Heart left ventricle (tissue), 16 donors: Measurements from ENCODE around the gene STAT2. TPM values are rescaled to one million over a fixed set of nuclear protein-coding genes. Genes with fewer than 3 reads are reported as not detected.

Experiments
- ATAC-seq, 4 donors: fragments of 200-7000 bp; cut with Tn5 transposase; one replicate each; pipeline ENCODE4 v1.9.1; 2020 to 2022; ENCODE audit warnings: moderate library complexity in 4 of 4, mild to moderate bottlenecking in 3 of 4, moderate number of reproducible peaks in 1 of 4
- DNase-seq, 5 donors: peaks; one replicate each; pipeline ENCODE4 v3.0.0-alpha.2; 2020
- H3K27ac ChIP-seq, 12 donors: fragments of 200-600 bp; sonication (generic) in 4 of 12; one replicate each; pipeline versions ENCODE4 v1.5.0 to v1.8.0; 2016 to 2022; ENCODE audit warnings: mild to moderate bottlenecking in 2 of 12
- H3K27me3 ChIP-seq, 9 donors: fragments of 200-600 bp; sonication (generic) in 2 of 9; one replicate each; pipeline versions ENCODE4 v1.5.1 to v1.8.0; 2016 to 2022; ENCODE audit warnings: mild to moderate bottlenecking in 3 of 9
- H3K36me3 ChIP-seq, 9 donors: fragments of 200-600 bp; sonication (generic) in 2 of 9; one replicate each; pipeline versions ENCODE4 v1.5.0 to v1.8.0; 2018 to 2022; ENCODE audit warnings: mild to moderate bottlenecking in 2 of 9
- H3K4me1 ChIP-seq, 12 donors: fragments of 200-600 bp; sonication (generic) in 4 of 12; one replicate each; pipeline versions ENCODE4 v1.5.0 to v1.8.0; 2016 to 2022; ENCODE audit warnings: mild to moderate bottlenecking in 3 of 12
- H3K4me3 ChIP-seq, 12 donors: fragments of 200-600 bp; sonication (generic) in 4 of 12; one replicate each; pipeline versions ENCODE4 v1.5.0 to v1.8.0; 2017 to 2022; ENCODE audit warnings: mild to moderate bottlenecking in 9 of 12, moderate library complexity in 4 of 12
- H3K9me3 ChIP-seq, 12 donors: fragments of 200-600 bp; sonication (generic) in 4 of 12; one replicate each; pipeline versions ENCODE4 v1.5.0 to v1.8.0; 2016 to 2022; ENCODE audit warnings: mild to moderate bottlenecking in 1 of 12
- POLR2A ChIP-seq, 2 donors: fragments of 450-650 bp; IDR thresholded peaks; one replicate each; pipeline ENCODE4 v1.6.1; 2017; ENCODE audit warnings: antibody characterized with exemption in 2 of 2, mild to moderate bottlenecking in 2 of 2, moderate library complexity in 2 of 2
- WGBS, 4 donors: extraction: QIAGEN DNeasy Blood & Tissue Kit in 2 of 4; methylation state at CpG; one replicate each; pipeline versions ENCODE4 v1.1.5 to v1.1.7; 2013 to 2018; 5-methylcytosine and 5-hydroxymethylcytosine counted together
- intact Hi-C, 10 donors: fragments of 100-400 bp; cut with DNase I; formaldehyde crosslinking; loops; one replicate each; pipeline versions ENCODE4 v1.11.1 to v1.14.2; 2022
- polyA plus RNA-seq, 2 donors: library from polyadenylated mRNA; stranded (reverse); fragments of 200-250 nt; gene quantifications; one replicate each; pipeline ENCODE4 v1.2.3, GENCODE V29; 2013
- total RNA-seq, 9 donors: library from RNA; depleted of rRNA in 2 of 9; stranded (reverse); fragments of >200 nt in 2 of 9; fragmentation: NEBNext Ultra II Directional in 3 of 9; extraction: Animal tissue kit (Norgen Biotek cat#: 25700) in 3 of 9; gene quantifications; one replicate each; pipeline versions ENCODE4 v1.1.0 to v1.2.4, GENCODE V29; 2016 to 2023
- TF ChIP-seq, protein P1 (sequence below), 12 donors: fragments of 200-600 bp; sonication (generic) in 4 of 12; IDR thresholded peaks; one replicate each; pipeline versions ENCODE4 v1.5.0 to v1.8.0; 2018 to 2022; ENCODE audit warnings: antibody characterized with exemption in 12 of 12, mild to moderate bottlenecking in 5 of 12
- donor health status: ischemic (EF 13 %, LVEDD 7.1; RV severe dilation, severe dysfunction).
- donor health status: healthy with polysubstance abuse.
- donor health status: DM: no; HTN: yes; CAD: no.
- donor health status: DM: no; HTN: no; CAD: no.
- donor health status: ischemic (EF 25% LVEDD 6.9; RV normal size, moderate dysfunction).
- donor health status: ischemic (EF 25% LVEDD 5.7; RV mildly dilated, moderate dysfunction).
- donor health status: healthy.
- donor health status: DM: yes; HTN: yes; CAD: no.
- donor health status: ischemic (EF 35%, LVEDD 5.7; RV mildly dilated, moderate dysfunction).
- donor health status: nonischemic (EF 11% LVEDD 7.7; RV severe dilation, severe dysfunction).
- donor health status: DM: yes; HTN: yes; CAD: no.
- donor health status: PGD.
- donor health status: ischemic (EF 29% LVEDD 5.4; RV normal size, mild dysfunction).
- donor health status: nonischemic (EF 23%, LVEDD 6.1; RV moderate dilation, normal function).

The STAT2 gene
- total and polyA plus RNA-seq, 11 donors: 23.1 to 150 (median 36.1) TPM

DNA sequence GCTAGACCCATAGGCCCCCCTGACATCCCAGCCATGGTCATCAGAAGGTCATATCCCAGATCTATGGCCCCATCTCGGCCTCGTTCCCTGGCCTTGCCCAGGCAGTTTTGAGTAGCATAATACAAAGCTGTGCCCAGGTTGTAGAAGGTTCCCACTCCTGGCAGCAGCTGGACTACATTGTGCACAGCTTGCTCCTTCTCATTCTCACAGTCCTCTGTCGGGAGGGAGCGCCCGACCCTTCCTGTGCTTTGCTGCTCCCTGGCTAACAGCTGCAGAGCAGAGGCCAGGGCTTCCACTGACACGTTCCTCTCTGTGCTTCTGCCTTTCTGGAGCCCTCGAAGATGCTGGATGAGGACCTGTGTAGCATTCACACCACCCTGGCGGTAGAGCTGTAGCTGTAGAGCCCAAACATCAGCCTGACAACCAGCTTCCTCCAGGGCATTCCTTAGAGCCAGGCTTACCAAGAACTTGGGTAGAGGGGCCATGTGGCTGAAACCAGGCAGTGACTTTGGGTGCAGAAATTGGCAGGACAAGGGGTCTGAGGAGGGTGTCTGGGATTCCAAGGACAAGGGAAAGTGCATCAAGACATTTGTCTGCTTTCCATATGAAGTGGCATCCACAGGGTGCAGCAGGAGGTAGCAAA is 1.7 kb upstream of the STAT2 start:
- intact Hi-C loops: loop anchor here in 9 of 10 donors (2.0 to 10.0 kb wide), 7 partner anchors 83 to 103 kb away; partner anchors contain the start of genes TIMELESS (in 6 of the 9), MIP (in 2 of the 9) and SPRYD4 (in 1 of the 9)
- 71 to 87% (median 80%) methylated on average over 7 to 8 of the region's 8 CpGs for WGBS, 4 donors
- no peaks in the 10 kb centered on the region for H3K27me3 ChIP-seq
- H3K27ac ChIP-seq: no peak overlapping the region
- ATAC-seq (no peak), DNase-seq (no peak)
- TF ChIP-seq POLR2A (IDR thresholded peaks at IDR 0.05): no peak
- TF ChIP-seq, protein P1, sequence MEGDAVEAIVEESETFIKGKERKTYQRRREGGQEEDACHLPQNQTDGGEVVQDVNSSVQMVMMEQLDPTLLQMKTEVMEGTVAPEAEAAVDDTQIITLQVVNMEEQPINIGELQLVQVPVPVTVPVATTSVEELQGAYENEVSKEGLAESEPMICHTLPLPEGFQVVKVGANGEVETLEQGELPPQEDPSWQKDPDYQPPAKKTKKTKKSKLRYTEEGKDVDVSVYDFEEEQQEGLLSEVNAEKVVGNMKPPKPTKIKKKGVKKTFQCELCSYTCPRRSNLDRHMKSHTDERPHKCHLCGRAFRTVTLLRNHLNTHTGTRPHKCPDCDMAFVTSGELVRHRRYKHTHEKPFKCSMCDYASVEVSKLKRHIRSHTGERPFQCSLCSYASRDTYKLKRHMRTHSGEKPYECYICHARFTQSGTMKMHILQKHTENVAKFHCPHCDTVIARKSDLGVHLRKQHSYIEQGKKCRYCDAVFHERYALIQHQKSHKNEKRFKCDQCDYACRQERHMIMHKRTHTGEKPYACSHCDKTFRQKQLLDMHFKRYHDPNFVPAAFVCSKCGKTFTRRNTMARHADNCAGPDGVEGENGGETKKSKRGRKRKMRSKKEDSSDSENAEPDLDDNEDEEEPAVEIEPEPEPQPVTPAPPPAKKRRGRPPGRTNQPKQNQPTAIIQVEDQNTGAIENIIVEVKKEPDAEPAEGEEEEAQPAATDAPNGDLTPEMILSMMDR (IDR thresholded peaks at IDR 0.05): no peak
- peaks cover 0 to 3% (median under 1%) of the 10 kb centered on the region in 9 donors for H3K36me3 ChIP-seq
- no peaks in the 10 kb centered on the region for H3K9me3 ChIP-seq
- H3K4me1 ChIP-seq: peaks cover 0 to 34% (median 19%) of the 10 kb centered on the region in 12 donors
- no peak overlapping the region for H3K4me3 ChIP-seq

DNA sequence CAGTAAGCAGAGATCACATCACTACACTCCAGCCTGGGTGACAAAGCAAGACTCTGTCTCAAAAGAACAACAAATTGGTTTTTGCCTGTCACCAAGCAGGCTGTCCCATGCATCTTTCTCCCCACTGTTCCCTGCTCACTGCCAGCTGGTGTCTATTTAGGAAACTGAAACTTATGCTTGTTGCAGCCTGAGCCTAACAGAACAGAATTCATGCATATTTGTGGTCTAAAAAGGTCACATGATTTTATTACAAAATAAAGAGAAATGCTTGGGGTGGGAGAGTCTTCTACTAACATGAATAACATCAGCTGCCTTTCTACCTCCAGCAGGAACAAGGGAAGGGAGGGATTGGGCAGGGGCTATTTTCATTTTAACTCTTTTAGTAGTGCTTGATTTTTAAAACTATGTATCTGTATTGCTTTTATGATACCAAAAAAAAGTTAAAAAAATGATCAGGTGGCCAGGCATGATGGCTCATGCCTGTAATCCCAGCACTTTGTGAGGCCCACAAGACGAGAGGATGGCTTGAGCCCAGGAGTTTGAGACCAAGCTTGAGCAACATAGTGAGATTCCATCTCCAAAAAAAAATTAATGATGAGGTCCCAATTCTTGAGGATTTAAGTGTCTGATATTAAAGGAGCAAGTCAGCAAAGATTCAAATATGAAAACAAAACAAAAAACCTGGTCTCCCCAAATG is 923 bp downstream of the STAT2 start:
- WGBS, 4 donors: 0 to 28% (median 3%) methylated on average over 1 of the region's 1 CpG
- Histone ChIP-seq H3K27me3 (no peaks in the 10 kb centered on the region), H3K4me1 (peaks cover 0 to 40% (median 20%) of the 10 kb centered on the region in 12 donors), H3K27ac (peak overlapping the region in 10 of 12 donors; percentile 79 to 94 (median 89)), H3K36me3 (peaks cover 5 to 29% (median 27%) of the 10 kb centered on the region in 9 donors), H3K4me3 (peak overlapping the region; percentile 60 to 91 (median 81)), H3K9me3 (no peaks in the 10 kb centered on the region)
- intact Hi-C loops: loop anchor here in 1 of 10 donors (5.0 kb wide), 1 partner anchor 108 kb away; the partner anchor contains the start of gene SPRYD4
- DNase-seq (no peak), ATAC-seq (no peak)
- TF ChIP-seq, protein P1 (IDR thresholded peaks at IDR 0.05): no peak
- no peak for TF ChIP-seq POLR2A (IDR thresholded peaks at IDR 0.05)

DNA sequence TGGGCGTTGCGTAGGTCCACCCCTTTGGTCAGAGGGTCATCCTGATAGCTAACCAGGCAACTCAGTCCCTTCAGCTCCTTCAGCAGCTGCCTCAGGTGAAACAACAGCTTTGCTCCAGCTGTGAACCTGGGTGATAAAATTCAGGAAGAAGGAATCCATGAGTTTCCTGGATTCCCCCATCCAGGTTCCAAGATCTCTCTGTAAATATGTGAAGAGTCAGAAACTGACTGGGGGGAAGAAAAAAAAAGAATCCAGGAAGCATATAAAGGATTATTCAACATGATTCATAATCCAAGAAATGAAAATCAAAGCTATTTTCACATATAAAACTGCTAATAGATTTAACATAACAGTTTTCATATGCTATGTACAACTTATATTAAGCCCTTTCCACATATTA is 8.6 kb downstream of the STAT2 start:
- 94 to 100% (median 96%) methylated on average over 2 of the region's 2 CpGs for WGBS, 4 donors
- H3K36me3 ChIP-seq: peaks cover 7 to 100% (median 100%) of the 10 kb centered on the region in 9 donors

More for the DNA sequence above, 8.6 kb downstream of the STAT2 start:
- H3K27me3 ChIP-seq: no peaks in the 10 kb centered on the region
- ATAC-seq (no peak), DNase-seq (no peak)
- intact Hi-C loops: no loop called here
- no peak overlapping the region for H3K27ac ChIP-seq
- TF ChIP-seq, protein P1 (IDR thresholded peaks at IDR 0.05): no peak
- no peak for TF ChIP-seq POLR2A (IDR thresholded peaks at IDR 0.05)
- H3K4me3 ChIP-seq: no peak overlapping the region
- H3K4me1 ChIP-seq: peaks cover 0 to 3% (median 0%) of the 10 kb centered on the region in 12 donors
- no peaks in the 10 kb centered on the region for H3K9me3 ChIP-seq
